ACC112 (cell line): Measurements from ENCODE around the gene MGAT5.

Experiments
- H2AFZ ChIP-seq: fragments of 200-600 bp; sonication (generic); one replicate; pipeline ENCODE4 v1.6.0; 2017; ENCODE audit warnings: antibody characterized with exemption, low read length; ENCODE audit not compliant: unreplicated experiment
- H3K27ac ChIP-seq: fragments of 200-600 bp; sonication (generic); 2 replicates; pipeline ENCODE4 v1.5.1; 2014; ENCODE audit warnings: low read depth, mild to moderate bottlenecking, antibody characterized with exemption, low read length, moderate library complexity
- H3K27me3 ChIP-seq: fragments of 200-600 bp; sonication (generic); 2 replicates; pipeline ENCODE4 v1.6.1; 2014; ENCODE audit warnings: mild to moderate bottlenecking, antibody characterized with exemption, low read length, moderate library complexity, mixed read lengths; ENCODE audit not compliant: insufficient read depth
- H3K36me3 ChIP-seq: fragments of 200-600 bp; sonication (generic); 2 replicates; pipeline ENCODE4 v1.6.1; 2016; ENCODE audit warnings: mild to moderate bottlenecking, antibody characterized with exemption, low read length, moderate library complexity, mixed read lengths; ENCODE audit not compliant: insufficient read depth
- H3K4me1 ChIP-seq: fragments of 200-600 bp; sonication (generic); one replicate; pipeline ENCODE4 v1.6.1; 2016; ENCODE audit warnings: low read length, mixed read lengths; ENCODE audit not compliant: insufficient read depth, unreplicated experiment, control insufficient read depth
- H3K4me3 ChIP-seq: fragments of 200-600 bp; sonication (generic); 2 replicates; pipeline ENCODE4 v1.5.1; 2014; ENCODE audit warnings: mild to moderate bottlenecking, low read depth, low read length
- H3K79me2 ChIP-seq: fragments of 200-600 bp; sonication (generic); one replicate; pipeline ENCODE4 v1.6.0; 2016; ENCODE audit warnings: low read length; ENCODE audit not compliant: control insufficient read depth, unreplicated experiment, insufficient read depth

Gene MGAT5

DNA sequence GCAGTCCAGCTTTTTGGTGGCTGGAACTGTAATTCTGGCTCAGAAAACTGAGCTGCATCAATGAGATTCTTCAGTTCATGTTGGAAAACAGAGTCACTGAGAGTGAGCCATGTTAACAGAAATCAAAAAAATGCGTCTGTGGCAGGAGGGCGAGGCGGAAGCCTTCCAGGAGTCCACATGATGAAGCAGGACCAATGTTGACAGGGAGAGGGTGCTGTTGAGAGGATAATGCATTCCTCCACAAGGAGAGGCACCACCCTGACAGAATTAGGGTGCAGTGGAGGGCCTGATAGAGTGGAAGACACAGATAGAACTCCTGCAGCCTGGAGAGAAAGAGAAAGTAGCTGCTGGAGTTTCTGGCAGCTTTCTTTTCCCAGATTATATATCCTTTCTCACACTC lies 111.5 kb downstream of the MGAT5 start:
- Histone ChIP-seq H3K4me1 (no peaks in the 10 kb centered on the region), H3K27me3 (no peaks in the 10 kb centered on the region), H2AFZ (no peak overlapping the region), H3K79me2 (no peaks in the 10 kb centered on the region), H3K4me3 (no peak overlapping the region), H3K27ac (no peak overlapping the region), H3K36me3 (no peaks in the 10 kb centered on the region)

DNA sequence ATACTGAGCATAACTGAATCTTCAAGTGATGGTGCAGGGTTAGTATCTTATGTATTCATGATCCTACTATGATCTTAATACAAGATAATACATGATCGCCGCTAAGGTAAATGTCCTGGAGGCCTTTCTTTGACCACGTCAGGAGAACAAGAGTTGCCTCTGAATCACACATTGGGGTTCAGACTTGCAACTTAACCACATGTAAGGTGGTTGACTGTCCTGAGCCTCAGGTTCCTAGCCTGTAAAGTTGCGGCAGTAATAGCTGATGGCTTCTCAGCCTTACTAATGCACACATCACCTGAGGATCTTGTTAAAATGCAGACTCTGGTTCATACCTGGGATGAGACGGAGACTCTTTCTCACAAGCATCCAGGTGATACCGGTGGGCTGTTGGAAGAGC lies 112.5 kb downstream of the MGAT5 start:
- Histone ChIP-seq H3K27ac (no peak overlapping the region), H3K27me3 (no peaks in the 10 kb centered on the region), H3K4me3 (no peak overlapping the region), H3K4me1 (no peaks in the 10 kb centered on the region), H3K79me2 (no peaks in the 10 kb centered on the region), H2AFZ (no peak overlapping the region), H3K36me3 (no peaks in the 10 kb centered on the region)

DNA sequence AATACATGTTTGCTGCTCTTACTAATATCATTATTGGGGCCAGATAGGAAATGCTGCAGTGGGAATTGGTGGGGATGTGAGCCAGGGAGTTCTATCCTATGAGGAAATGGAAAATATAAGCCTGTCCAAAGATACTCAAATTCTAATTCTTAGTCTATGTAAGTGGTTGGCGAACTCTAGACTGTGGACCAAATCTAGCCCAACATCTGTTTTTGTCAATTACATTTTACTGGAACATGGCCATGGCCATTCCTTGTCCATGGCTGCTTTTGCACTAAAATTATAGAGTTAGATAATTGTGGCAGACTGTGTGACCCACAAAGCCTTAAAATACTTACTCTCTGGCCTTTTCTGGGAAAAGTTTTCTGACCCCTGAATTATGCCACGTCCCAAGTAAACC lies 113.3 kb downstream of the MGAT5 start:
- H3K27me3 ChIP-seq: no peaks in the 10 kb centered on the region
- no peak overlapping the region for H2AFZ ChIP-seq
- H3K4me1 ChIP-seq: peaks cover 4% of the 10 kb centered on the region
- H3K4me3 ChIP-seq: no peak overlapping the region
- no peaks in the 10 kb centered on the region for H3K36me3 ChIP-seq
- no peaks in the 10 kb centered on the region for H3K79me2 ChIP-seq
- H3K27ac ChIP-seq: no peak overlapping the region

DNA sequence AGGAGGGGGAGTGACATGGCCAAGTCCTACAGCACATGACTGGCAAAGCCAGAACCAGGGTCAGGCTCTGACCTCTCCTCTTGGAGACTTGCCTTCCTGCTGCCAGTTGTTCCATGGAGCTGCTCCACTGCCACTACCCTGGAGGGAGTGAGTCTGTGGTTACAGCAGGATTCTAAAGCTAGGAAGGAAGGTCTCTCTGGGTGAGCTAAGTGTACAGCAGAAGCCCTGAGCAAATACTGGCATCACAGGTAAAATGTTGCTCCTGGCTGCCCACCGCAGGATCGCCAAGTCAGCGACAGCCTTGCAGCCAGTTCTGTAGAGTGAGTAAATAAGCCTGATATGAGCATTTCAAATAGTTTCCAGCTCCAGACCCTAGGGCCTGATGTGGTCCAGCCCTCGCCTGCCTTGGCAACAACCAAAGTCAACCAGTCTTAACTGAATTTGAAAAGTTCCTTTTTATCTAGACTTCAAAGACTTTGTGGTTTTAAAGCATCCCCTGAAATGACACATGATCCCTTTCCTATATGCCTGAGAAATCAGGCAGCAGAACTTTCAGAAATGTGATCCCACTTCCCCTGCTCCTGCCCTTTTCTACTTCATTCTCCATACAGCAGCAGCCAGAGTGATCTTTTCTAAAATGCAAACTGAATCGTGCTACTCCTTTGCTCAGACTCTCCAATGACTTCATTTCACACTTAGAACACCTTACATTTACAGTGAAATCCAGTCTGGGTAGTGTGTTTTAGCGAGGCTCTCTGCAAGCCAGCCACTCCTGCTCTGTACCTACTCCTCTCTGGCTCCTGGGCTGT lies 114.3 kb downstream of the MGAT5 start:
- Histone ChIP-seq H3K4me3 (no peak overlapping the region), H2AFZ (no peak overlapping the region), H3K27ac (no peak overlapping the region), H3K36me3 (no peaks in the 10 kb centered on the region), H3K79me2 (no peaks in the 10 kb centered on the region), H3K27me3 (no peaks in the 10 kb centered on the region), H3K4me1 (peaks cover 12% of the 10 kb centered on the region)

DNA sequence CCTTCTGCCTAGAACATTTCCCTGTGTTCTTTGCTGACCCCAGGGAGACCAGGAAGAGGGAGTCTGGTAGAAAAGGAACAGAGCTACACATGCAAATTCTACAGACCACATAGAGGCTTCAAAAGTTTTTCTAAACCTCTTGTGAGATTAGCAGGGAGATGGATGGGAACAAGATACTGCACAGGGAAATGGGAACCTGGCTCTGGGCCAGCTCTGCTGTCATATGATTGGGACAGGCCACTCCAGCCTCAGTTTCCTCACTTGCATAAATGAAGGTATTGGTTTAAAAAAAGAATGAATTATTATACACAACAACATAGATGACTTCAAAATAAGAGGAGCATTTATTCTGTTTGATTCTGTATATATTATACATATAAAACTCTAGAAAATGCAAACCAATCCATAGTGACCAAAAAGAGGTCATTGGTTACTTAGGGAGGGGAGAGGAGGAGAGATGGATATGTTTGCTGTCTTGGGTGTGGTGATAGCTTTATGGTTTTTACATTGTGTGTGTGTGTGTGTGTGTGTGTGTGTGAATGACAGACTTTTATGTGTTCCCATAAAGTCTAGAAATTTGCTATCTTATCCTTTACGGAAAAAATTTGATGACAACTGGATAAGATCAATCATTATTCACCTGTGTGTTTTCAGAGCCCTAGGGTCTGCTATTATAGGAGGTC lies 115.5 kb downstream of the MGAT5 start:
- H3K4me3 ChIP-seq: no peak overlapping the region
- no peaks in the 10 kb centered on the region for H3K79me2 ChIP-seq
- H3K36me3 ChIP-seq: no peaks in the 10 kb centered on the region
- no peak overlapping the region for H2AFZ ChIP-seq
- H3K27ac ChIP-seq: no peak overlapping the region
- H3K4me1 ChIP-seq: peaks cover 12% of the 10 kb centered on the region
- H3K27me3 ChIP-seq: no peaks in the 10 kb centered on the region

DNA sequence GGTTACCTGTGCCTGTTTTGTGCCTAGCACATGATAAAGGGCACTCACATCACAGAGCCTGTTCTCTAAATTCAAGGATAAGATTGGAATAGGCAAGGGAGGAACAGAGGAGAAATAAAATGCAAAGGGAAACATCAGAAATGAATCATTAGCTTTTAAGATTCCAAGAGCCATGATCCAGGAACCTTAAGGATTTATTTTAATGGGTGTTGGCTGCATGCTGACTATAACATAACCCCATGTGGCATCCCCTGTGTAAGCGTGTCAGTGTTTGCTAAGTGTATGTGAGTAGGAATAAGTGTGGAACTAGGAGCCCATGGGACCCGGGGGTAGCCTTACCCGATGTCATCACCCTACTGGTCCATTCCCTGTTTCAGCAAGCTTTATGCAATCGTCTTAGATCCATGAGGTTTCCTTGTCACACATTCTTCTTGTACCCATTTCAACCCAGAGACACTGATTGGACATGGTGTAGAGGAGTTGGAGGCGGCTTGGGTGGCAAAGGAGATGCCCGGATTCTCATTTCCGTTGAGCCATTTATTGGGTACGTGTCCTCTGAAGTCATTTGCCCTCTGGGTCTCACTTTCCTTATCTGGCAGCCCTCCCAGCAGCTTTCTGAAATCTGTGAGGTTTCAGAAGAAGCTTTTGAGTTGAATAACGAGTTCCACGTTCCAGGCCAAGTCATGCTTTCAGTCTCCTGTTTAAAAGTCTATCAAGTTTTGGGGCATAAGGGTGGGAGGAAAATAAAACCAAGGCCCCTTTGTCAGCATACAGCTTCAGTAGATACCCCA lies 117.0 kb downstream of the MGAT5 start:
- Histone ChIP-seq H3K4me1 (peaks cover 12% of the 10 kb centered on the region), H2AFZ (no peak overlapping the region), H3K36me3 (no peaks in the 10 kb centered on the region), H3K4me3 (no peak overlapping the region), H3K79me2 (no peaks in the 10 kb centered on the region), H3K27me3 (no peaks in the 10 kb centered on the region), H3K27ac (no peak overlapping the region)

DNA sequence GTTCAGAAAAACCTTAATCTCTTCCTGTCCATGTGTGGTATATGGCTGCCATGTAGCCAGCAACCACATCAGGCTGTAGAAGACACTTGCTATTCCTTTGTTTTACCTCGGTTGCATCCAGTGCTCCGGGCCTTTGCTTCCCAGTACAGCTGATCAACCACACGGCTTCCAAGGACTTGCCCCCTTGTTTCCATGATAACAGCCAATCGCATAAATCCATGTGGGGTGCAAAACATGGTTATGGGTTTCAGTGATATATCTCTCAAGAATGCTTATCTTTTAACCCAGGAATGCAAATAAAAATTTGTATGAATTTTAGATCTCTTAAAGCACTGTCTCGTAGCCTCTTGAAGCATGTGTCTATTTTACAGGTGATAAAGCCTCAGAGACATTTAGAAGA lies 118.3 kb downstream of the MGAT5 start:
- H3K4me3 ChIP-seq: no peak overlapping the region
- no peaks in the 10 kb centered on the region for H3K27me3 ChIP-seq
- no peak overlapping the region for H2AFZ ChIP-seq
- peaks cover 12% of the 10 kb centered on the region for H3K4me1 ChIP-seq
- H3K79me2 ChIP-seq: no peaks in the 10 kb centered on the region
- H3K27ac ChIP-seq: no peak overlapping the region
- H3K36me3 ChIP-seq: no peaks in the 10 kb centered on the region

DNA sequence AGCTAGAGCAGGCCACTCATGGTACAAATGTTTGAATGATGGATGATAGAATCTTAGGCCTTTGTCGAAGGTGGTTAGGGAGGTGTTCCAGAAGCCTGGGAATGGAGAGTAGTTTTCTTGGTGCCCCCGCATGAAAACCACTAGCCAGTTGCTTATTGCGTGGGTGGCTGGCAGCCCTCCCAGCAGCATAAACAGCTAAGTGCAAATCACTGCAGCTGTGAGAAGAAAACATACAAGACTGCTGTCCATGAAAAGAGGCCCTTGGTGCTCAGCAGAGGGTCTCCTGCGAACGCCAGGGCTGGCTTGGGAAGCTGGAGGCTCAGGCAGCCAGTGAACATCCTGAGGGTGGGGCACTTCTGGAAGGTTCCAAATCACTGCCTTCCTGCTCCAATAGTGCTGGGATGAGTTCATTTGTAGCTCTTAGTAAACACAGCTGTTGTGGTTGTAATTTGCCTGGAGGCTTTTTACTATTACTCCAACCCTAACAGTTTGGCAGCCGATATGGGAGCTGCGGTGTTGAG lies 118.8 kb downstream of the MGAT5 start:
- Histone ChIP-seq H3K27me3 (no peaks in the 10 kb centered on the region), H3K79me2 (no peaks in the 10 kb centered on the region), H2AFZ (no peak overlapping the region), H3K4me3 (no peak overlapping the region), H3K4me1 (peaks cover 12% of the 10 kb centered on the region), H3K27ac (no peak overlapping the region), H3K36me3 (no peaks in the 10 kb centered on the region)

DNA sequence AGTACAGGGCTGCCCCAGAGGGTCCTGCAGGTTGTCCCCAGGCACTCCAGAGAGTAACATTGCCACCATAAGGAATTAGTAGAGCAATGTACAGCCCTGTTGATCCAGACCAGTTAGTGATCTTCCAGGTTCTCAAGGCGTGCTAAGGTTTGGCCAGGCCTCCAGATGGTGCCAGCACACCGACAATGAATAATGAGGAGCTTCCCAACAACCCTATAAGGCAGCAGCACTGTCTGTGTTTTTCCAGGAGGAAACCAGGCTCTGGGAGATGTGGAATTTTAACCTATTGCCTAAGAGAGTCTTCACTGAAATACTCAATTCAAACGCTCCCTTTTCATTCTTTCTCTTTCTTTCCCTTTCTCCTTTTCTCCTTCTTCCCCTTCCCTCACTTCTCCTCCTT lies 122.1 kb downstream of the MGAT5 start:
- Histone ChIP-seq H3K36me3 (no peaks in the 10 kb centered on the region), H3K4me3 (no peak overlapping the region), H3K27ac (no peak overlapping the region), H2AFZ (no peak overlapping the region), H3K4me1 (peaks cover 12% of the 10 kb centered on the region), H3K79me2 (no peaks in the 10 kb centered on the region), H3K27me3 (no peaks in the 10 kb centered on the region)

DNA sequence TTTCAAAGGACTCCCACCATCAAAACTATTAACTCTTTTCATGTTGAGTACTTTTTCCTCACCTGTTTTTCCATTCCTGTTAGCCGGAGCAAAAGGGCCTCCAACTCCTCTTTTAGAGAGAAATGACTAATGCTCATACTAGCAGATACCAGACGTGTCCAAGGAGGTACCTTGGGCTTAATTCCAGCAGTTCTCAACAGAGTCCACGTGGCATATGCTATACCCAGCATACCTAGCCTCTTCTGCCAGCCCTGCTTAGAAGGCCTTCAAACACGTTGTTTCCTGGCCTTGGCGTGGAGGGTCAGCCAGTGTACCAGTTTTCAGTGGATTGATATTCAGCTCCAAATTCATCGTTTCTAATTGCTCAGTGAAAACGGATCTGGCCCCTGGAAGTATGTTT lies 123.9 kb downstream of the MGAT5 start:
- H3K27me3 ChIP-seq: no peaks in the 10 kb centered on the region
- no peak overlapping the region for H2AFZ ChIP-seq
- no peaks in the 10 kb centered on the region for H3K79me2 ChIP-seq
- H3K4me3 ChIP-seq: no peak overlapping the region
- peaks cover 2% of the 10 kb centered on the region for H3K4me1 ChIP-seq
- H3K27ac ChIP-seq: no peak overlapping the region
- H3K36me3 ChIP-seq: no peaks in the 10 kb centered on the region
